NCI-H1930 (cell line): ENCODE measurements around the gene ANKRD11.
"Not testable (repeated sequence)": the region's sequence is repeated elsewhere in the genome, so short reads cannot be mapped to it uniquely, and the experiment has no call there.

ENCODE experiments used
- DNase-seq, 2 experiments: peaks; one replicate each; lab custom pipeline; 2025; lab: John Stamatoyannopoulos, UW

The ANKRD11 gene

DNA sequence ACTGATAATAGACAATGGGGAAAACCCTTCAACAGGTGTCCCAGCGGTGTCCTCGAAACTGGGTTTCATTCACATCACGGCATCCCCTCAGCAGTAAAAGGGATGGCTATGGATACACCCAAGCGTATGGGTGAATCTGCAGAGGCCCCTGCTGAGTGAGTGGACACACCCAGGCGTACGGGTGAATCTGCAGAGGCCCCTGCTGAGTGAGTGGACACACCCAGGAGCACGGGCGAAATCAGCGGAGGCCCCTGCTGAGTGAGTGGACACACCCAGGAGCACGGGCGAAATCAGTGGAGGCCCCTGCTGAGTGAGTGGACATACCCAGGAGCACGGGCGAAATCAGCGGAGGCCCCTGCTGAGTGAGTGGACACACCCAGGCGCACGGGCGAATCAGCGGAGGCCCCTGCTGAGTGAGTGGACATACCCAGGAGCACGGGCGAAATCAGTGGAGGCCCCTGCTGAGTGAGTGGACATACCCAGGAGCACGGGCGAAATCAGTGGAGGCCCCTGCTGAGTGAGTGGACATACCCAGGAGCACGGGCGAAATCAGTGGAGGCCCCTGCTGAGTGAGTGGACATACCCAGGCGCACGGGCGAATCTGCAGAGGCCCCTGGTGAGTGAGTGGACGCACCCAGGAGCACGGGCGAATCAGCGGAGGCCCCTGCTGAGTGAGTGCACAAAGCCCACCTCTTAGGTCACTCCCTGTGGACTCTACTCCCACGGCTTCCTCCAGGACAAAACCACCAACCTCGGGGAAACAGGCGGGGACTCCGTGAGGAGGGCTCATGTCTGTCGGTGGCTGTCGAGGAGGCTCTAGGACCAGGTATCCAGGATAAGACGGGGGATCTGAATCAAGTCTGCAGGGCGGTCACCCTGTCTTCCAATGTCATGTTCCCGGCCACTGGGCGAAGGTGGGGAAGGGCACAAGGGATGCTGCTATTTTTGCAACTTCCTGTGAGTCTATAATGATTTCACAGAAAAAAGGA is 161.7 kb downstream of the ANKRD11 start:
- not testable (repeated sequence) for DNase-seq

DNA sequence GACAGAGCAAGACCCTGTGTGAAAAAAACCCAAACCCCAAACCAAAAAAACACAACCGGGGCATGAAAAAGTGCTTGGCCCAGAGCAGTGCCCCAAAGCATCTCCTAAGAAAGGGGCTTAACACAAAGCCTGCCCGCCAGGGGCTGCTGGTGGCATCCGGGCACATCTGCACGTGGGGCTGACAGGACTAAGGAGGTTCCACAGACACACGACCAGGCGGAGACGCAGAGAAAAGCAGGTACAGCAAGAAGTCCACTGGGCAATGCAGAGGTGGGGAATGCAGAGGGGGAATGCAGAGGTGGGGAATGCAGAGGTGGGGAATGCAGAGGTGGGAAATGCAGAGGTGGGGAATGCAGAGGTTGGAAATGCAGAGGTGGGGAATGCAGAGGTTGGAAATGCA is 163.6 kb downstream of the ANKRD11 start:
- no peak for DNase-seq

DNA sequence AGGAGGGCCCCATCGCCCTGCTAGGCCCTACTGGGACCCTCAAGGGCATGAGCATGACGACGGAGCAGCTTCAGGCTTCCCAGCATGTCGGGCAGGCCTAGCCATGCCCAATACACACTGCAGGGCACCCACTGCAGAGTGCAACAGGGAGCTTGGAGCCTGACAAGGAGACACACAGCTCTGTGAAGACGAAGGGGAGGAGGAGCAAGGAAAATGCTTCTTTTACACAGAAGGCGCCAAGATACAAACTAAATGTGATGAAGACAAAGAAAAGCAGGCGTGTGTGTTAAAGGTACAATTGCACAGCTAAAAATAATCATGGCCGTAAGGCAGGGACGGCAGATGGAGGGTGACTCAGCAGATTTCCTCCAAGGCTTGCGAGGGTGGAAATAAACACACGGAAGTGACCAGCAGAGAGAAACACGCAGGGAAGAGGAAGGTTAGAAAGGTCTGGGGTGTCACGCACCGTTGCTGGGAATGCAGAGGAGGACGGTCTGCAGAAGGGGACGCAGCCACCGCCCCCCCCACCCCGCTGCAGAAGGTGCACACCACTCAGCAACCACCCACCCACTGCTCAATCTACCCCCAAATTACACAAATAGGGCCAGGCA is 164.4 kb downstream of the ANKRD11 start:
- DNase-seq: no peak

DNA sequence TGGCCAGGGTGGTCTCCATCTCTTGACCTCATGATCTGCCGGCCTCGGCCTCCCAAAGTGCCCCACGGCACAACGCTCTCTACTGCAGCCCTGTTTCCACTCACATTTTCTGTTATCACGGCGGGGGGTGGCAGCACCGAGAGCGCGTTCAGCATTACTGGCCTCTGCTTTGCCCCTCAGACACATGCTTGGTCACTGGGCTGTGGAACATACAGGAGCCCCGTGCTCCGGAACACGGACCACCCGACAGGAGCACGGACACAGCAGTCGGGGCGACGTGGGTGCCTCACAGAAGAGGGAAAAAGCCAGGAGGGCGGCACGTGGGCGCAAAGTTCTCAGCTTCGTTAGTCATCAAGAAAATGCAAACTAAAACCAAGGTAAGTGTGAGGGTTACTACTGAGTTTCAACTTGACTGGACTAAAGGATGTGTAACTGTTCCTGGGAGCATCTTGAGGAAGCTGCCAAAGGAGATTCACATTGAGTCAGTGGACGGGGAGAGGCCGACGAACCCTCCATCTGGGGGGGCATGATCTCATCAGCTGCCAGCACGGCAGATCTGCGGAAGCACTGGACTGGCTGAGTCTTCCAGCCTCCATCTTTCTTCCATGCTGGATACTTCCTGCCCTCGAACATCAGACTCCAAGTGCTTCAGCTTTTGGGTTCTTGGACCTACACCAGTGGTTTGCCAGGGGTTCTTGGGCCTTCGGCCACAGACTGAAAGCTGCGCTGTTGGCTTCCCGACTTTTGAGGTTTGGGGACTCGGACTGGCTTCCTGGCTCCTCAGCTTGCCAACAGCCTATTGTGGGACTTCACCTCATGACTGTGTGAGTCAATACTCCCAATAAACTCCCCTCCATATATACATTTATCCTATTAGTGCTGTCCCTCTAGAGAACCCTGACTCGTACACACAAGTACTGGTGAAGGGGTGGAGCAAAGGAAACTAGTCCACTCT is 166.0 kb downstream of the ANKRD11 start:
- DNase-seq: no peak

DNA sequence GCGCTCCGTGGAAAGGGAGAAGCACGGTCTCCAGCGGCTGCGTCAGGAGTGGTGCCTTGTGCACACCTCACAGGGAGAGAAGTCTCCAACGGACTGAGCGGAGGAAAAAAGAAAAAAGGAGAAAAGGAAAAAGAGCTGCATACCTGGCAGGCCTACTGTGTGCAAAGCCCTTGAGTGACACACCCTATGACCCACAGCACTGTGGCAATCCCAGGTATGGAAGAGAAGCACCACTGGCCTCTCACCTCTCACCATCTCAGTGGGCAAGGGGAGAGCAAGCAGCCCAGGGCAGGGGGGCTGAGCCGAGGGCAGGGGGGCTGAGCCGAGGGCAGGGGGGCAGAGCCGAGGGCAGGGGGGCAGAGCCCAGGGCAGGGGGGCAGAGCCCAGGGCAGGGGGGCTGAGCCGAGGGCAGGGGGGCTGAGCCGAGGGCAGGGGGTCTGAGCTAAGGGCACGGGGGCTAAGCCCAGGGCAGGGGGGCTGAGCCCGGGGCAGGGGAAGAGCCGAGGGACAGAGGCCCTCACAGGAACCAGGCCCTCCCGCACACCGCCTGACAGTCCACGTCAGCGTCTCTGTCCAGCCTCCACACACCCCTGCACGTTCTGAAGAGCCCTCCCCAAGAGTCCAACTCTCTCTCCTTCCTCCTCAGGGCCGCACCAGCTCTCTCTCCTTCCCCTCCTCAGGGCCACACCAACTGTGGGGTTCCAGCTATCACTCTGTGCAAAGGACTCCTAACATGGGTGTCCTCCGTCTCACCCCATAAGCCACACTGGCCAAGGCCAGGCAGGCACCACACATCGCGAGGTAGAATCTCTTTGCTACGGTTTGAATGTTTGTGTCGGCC is 167.0 kb downstream of the ANKRD11 start:
- no peak for DNase-seq

DNA sequence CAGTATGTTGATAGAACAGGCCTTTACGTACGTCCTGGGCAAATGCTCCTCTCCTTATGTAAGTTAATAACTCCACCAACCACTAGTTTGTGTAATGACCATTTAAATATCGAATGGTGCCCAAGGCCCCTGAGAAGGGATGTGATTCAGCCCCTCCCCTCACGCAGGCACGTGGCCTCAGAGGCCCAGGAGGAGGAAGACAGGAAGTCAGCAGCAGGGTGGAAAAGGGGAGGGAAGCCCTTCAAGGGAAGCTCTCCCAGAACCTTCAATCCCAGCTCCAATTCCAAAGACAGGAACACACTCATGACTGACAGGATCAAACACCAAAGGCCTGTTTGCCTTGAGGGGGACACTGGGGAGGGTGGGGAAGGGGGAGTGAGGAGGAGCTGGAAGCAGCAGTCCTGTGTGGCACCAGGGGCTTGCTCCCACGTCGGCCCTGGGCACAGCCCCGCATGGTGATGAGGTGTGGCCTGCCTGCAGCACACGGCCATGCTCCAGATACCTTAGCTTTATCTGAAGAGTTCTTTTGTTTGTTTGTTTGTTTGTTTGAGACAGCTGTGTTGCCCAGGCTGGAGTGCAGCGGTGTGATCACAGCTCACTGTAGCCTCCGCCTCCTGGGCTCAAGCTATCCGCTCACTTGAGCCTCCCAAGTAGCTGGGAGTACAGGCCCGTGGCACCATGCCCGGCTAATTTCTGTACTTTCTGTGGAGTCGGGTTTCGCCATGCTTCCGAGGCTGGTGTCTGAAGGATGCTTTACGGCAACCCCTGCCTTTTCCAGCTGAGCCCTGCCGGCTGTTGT is 167.8 kb downstream of the ANKRD11 start:
- DNase-seq: no peak

DNA sequence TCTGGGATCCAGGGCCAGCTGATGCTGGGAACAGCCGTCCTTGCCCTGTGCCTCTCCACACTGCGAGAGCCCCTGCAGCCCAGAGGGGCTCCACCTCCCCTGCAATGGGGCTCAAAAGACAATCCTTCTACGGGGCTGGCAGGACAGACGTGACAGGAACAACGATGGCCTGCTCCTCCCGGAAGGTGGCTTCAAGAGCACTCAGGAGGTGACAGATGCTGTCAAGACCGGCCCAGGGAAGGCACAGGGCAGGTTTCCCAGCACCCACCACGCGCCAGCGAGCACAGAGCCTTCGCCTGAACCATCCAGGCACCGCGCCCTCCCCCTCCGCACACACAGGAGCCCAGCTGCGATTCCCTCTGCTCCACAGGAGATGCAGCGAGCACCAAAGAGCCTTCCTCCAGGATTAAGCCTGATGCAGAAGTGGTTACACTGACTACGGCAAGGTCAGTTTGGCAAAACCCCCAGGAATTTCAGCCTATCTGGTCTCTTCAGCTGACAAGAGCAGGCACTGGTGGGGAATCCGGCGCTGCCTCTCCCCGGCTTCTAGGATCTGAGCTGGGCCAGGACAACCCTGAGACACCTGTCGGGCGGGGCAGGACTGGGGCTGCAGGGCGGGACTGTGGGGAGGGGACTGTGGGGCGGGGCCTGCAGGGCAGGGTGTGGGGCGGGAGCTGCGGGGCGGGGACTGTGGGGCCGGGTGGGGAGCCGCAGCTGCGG is 169.4 kb downstream of the ANKRD11 start:
- DNase-seq: no peak

DNA sequence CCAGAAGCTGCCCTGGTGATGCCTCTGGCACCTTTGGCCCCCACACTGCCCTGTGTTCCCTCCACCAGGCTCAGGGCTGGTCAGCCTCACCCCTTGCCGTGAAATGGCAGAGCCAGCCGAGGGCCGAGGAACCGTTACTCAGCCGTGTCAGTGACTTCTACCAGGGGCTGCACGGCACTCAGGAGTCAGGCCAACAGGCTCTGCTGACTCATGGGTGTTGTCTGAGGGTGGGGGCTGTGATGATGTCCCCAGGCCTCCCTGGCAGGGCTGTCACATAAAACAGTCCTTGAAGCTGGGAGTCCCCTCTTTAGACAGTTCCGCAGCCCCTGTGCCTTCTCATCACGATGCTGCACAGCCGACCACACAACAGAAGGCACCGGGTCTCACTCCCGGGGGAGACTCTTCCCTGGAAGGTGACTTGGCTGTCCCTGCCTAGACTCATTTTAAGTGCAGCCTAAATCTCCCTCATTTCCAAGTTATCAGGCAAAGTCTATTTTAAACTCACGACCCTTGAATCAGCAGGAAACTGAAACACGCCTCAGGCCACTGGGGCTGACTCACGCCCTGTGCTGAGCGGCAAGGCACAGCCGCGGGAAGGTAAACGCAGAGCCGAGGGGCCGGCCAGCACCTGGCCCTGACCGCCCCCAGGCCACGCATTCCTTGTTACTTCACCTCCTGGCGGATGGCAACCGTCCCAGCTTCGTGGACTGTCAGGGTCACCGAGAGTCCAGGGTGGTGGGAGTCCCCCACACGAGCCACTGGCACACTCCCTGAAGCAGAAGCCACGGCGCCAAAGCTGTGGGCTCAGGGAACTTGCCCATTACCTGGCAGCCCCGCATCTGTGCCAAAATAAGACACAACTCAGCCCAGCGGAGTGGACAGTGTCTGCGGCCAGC is 170.2 kb downstream of the ANKRD11 start:
- no peak for DNase-seq

DNA sequence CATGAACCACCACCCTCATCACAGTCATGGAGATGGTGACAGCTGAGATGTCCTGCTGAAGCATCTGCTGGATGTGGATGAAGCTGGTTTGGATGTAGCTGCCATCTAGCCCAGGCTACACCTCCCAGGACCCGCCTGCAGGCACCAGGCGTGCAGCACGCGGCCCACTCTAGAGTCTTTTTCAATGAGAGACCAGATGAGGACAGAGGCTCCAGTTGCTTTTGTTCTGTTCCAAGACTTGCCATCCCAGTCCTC is 170.8 kb downstream of the ANKRD11 start:
- no peak for DNase-seq

DNA sequence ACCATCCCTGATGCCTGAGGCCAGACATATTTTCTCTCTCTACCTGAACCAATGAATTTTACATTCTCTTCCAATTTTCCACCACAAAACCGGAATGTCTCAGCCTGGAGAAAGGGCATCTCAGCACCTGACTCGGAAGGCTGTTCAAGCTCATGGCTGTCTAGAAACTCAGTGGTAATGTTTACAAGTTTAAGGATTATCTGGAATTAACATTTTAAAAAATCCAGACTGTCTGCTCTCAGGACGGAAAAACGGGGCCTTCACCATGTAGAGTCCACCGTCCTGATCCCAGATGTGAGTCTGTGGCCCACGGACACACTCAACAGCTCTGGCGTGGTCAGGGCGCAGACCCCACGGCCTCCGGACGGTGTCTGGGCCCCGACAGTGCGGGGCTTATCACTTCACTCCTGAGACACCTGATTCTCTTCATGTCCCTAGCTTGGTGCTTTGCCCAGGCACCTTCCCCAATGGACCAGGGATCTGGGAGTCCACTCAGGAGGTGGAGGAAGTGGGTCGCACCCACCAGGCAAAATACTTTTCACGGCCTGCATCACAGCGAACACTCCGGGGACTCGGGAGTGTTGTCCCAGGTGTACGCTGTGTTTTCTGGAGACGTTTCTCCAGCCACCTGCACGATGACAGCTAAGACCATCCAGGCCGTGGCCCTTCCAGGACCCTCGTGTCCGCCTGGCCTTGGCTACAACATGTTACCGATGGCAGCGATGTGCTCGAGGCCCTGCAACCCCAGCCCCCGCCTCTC is 171.3 kb downstream of the ANKRD11 start:
- DNase-seq: no peak

DNA sequence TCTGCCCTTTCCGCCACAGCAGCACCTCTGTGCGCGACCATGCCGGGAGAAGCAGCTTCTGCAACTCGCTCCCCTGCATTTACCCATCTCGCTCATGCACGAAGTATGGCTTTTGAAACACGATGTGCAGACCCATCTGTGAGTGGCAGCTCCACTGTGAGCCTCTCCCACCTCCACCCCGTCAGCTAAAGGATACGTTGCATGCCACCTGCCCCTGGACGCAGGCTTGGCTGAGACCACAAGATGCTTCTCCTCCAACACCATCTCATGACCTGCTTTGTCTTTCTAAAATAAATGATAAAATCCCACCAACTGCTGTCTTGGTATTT is 172.0 kb downstream of the ANKRD11 start:
- DNase-seq: no peak

DNA sequence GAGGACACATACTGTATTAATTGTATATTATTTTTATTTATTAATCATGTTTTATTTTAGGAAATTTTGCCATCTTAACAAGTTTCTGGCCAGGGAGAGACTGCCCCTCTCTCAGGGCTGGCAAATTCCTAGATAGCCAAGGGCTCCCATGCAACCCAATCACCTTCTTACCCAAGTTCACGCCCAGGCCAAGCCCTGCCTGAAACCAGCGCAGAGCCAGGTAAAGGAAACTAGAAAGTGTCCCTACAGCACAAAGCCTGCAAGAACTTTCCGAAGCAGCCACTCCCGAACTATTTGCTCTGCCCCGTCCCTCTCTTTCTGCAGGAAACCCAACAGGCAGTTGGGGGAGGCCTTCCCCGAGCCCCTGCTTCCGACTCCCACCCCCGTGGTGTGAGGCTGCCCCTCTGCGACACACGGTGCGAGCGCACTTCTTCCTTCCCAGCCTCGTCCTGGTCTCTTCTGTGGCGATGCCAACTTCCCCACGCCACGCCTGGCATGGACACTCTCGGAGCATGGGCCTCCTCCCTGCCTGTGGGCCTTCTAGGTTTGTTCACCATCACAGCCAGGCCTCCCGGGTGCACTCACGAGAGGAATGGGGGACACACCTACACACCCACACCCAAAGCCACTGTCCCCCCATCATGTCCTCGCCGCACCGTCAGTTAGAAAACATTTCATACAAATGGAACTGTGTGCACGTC is 172.5 kb downstream of the ANKRD11 start:
- no peak for DNase-seq

DNA sequence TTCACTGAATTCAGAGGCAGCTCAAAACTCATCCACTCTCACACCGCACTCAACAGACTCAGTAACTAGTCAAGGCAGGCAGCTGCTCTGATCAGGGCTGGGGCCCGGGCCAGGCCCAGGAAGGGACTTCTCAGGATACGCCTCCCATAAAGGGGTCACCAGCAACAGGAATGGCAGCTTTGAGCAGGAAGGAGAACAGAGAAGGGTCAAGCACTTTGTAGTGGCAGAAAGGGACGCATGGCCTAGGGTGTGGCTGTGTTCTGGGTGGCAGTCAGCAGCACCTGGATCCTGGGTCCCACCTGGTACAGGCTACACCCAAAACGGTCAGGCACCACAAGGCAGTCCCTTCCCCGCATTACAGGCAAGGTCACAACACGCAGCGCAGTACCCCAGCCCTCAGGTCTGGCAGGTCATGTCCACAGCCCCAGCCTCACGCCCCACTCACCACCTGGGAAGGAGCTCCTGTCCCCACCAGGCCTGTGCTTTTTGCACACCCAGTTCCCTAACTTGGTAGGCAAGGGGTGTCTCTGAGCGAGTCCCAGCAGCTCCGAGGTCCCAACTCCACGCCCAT is 173.2 kb downstream of the ANKRD11 start:
- no peak for DNase-seq

DNA sequence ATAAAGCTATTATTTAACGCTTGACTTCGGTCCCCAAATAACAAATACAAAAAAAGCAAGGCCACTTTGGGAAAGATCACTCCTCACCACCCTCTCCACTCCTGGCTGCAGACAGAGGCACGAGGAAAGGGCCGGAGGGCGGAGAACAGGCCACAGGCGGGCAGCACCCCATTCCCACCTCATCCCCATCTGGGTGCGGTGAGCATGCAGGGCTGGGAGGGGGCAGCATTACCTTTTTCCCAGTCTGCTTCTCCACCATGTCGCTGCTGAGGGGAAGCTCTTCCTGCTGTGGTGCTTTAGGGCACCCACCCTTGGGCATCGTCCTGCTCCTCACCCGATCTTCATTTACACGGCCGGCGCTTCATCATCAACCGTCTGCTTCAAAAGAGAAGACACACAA is 173.7 kb downstream of the ANKRD11 start:
- no peak for DNase-seq

DNA sequence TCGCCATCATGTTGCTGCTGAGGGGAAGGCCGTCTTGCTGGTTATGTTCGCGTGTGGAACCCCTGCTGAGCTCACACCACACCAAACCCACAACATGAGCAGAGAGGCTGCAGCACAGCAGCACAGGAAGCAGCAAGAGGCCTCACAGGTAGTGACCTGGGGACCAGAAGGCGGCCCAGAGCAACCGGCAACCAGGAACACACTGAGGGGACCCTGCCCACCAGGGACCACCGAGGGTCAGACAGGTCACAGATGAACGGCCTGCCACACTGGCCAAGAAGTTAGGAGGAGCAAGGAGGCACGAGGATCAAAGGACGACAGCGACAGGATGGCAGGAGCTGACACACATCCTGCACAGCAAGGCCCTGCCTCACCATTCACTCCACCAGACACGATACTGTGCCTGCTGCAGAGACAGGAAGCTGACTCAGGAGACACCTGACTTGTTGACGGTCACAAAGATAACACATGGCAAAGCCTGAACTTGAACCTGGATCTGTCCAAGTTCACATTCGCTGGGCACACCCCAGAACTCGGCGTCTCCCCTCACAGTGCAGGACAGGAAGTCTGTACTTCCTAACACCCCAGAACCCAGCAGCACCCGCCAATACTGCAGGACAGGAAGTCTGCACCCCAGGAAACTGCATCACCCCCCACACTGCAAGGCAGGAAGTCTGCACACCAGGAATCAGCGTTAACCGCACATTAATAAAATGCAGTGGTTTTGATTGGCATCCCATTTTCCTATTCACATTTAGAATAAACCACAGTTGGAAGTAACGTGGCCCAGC is 174.4 kb downstream of the ANKRD11 start:
- no peak for DNase-seq

DNA sequence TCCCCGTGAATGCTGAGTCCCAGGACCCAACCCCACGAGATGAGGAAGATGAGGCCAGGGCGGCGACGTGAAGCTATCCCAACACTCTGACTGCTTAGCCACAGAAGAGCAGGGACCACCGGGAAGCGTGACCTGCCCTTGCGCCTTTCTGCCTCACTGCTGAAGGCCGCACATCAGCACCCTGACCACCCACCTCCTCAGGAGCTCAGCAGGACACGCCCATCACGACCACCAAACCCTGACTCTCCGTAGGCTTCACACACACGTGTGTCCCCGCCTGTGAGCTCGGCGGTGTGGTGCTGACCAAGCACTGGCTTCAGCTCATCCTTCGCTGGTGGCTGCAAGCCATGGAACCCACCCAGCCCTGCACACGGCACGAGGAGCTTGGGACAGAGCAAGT is 175.1 kb downstream of the ANKRD11 start:
- no peak for DNase-seq

DNA sequence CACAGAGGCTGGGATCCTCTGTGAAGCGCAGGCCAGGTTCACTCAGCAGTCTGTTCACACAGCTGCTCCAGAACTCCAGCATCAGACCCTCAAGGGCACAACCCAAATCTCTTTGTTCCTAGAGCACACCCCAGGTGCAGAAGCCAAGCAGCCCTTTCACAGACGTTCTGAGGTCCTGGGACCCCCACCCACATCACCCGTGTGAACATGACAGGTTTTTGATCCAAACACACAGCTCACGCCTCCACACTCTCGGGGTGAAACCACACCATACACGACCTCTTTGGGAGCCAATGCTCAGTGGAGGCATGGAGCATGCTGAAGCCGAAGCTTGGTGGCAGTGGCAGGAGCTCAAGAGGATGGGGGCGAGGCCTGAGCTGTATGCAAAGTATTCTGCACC is 175.5 kb downstream of the ANKRD11 start:
- no peak for DNase-seq
